Spleen (tissue), 7 donors: ENCODE measurements around the gene PTRH2.

Source experiments
- CTCF ChIP-seq, 11 experiments: fragments of 200-600 bp in 7 of 11; fragments of 450-650 bp in 4 of 11; sonication (generic) in 4 of 11; IDR thresholded peaks in 8 of 11; conservative IDR thresholded peaks in 3 of 11; 1 replicate in 7 of 11; 2 replicates in 4 of 11; pipeline versions ENCODE4 v1.4.0 to v1.8.0; 2016 to 2021; ENCODE audit warnings: antibody characterized with exemption in 11 of 11, inconsistent platforms in 4 of 11, mild to moderate bottlenecking in 1 of 11
- POLR2A ChIP-seq, 3 donors: fragments of 450-650 bp; IDR thresholded peaks; one replicate each; pipeline ENCODE4 v1.5.1; 2017; ENCODE audit warnings: antibody characterized with exemption in 3 of 3, mild to moderate bottlenecking in 1 of 3
- POLR2AphosphoS5 ChIP-seq, 3 donors: sonication (generic); formaldehyde crosslinking; IDR thresholded peaks; one replicate each; pipeline ENCODE4 v1.5.1; 2017; ENCODE audit warnings: antibody characterized with exemption in 3 of 3
- donor health status: DM: no; HTN: no; CAD: no; lungs with moderate emphysema.
- donor health status: DM: no; HTN: no; CAD: no.
- donor health status: DM: no; HTN: no; CAD: no.

GRCh38 chr17:59675231-59675630 lies 32.0 kb downstream of the PTRH2 start:
- TF ChIP-seq CTCF (IDR thresholded peaks at IDR 0.05 in 8 of 11, conservative IDR thresholded peaks at IDR 0.05 in 3 of 11) (no peak), POLR2AphosphoS5 (IDR thresholded peaks at IDR 0.05) (no peak), POLR2A (IDR thresholded peaks at IDR 0.05) (no peak)
